Neural cell (in vitro differentiated cells): Measurements from ENCODE around the gene XPR1. TPM values are rescaled to one million over a fixed set of nuclear protein-coding genes. Genes with fewer than 3 reads are reported as not detected.

Source experiments
- H2AFZ ChIP-seq: fragments of 200-600, 300-800 bp; sonication (generic), shearing (Covaris generic); 2 replicates; pipeline ENCODE4 v1.6.0; 2014; ENCODE audit warnings: low read depth, mild to moderate bottlenecking, antibody characterized with exemption, low read length, moderate library complexity
- H3F3A ChIP-seq: fragments of 200-600 bp; shearing (Covaris generic); 2 replicates; pipeline ENCODE4 v1.6.1; 2016; ENCODE audit warnings: mild to moderate bottlenecking, moderate library complexity, mixed read lengths, antibody characterized with exemption, low read length; ENCODE audit not compliant: insufficient read depth, poor library complexity, severe bottlenecking
- H3K27ac ChIP-seq: fragments of 200-600, 300-800 bp; sonication (generic), shearing (Covaris generic); 2 replicates; pipeline ENCODE4 v1.5.1; 2014; ENCODE audit warnings: mild to moderate bottlenecking, low read length, moderate library complexity
- H3K27me3 ChIP-seq: fragments of 300-800, 200-600 bp; sonication (generic), shearing (Covaris generic); 2 replicates; pipeline ENCODE4 v1.6.0; 2014; ENCODE audit warnings: mild to moderate bottlenecking, low read depth, low read length, moderate library complexity; ENCODE audit not compliant: insufficient read depth
- H3K36me3 ChIP-seq: fragments of 300-800, 200-600 bp; sonication (generic), shearing (Covaris generic); 2 replicates; pipeline ENCODE4 v1.5.1; 2014; ENCODE audit warnings: mild to moderate bottlenecking, antibody characterized with exemption, low read length, moderate library complexity; ENCODE audit not compliant: insufficient read depth
- H3K4me2 ChIP-seq: fragments of 300-800, 200-600 bp; sonication (generic), shearing (Covaris generic); 2 replicates; pipeline ENCODE4 v1.6.0; 2014; ENCODE audit warnings: mild to moderate bottlenecking, low read length
- H3K4me3 ChIP-seq: fragments of 300-800, 200-600 bp; sonication (generic), shearing (Covaris generic); 2 replicates; pipeline ENCODE4 v1.5.1; 2014; ENCODE audit warnings: mild to moderate bottlenecking, low read length, moderate library complexity
- H3K79me2 ChIP-seq: fragments of 200-600 bp; shearing (Covaris generic); replicated peaks from 2 replicates; pipeline ENCODE4 v1.6.0; 2014; ENCODE audit warnings: mild to moderate bottlenecking, low read length, moderate library complexity; ENCODE audit not compliant: insufficient read depth
- H3K9ac ChIP-seq: fragments of 300-800, 200-600 bp; sonication (generic), shearing (Covaris generic); 2 replicates; pipeline ENCODE4 v1.6.1; 2016; ENCODE audit warnings: mild to moderate bottlenecking, low read length, mixed read lengths
- H3K9me2 ChIP-seq: fragments of 200-600 bp; shearing (Covaris generic); 2 replicates; pipeline ENCODE4 v1.6.1; 2016; ENCODE audit warnings: mild to moderate bottlenecking, low read length, mixed read lengths; ENCODE audit not compliant: insufficient read depth
- H3K9me3 ChIP-seq: fragments of 200-600, 300-800 bp; sonication (generic), shearing (Covaris generic); 2 replicates; pipeline ENCODE4 v1.6.1; 2016; ENCODE audit warnings: mild to moderate bottlenecking, mixed run types, low read length, moderate library complexity, mixed read lengths
- H4K20me1 ChIP-seq: fragments of 200-600 bp; shearing (Covaris generic); 2 replicates; pipeline ENCODE4 v1.6.1; 2016; ENCODE audit warnings: mild to moderate bottlenecking, mixed run types; ENCODE audit not compliant: insufficient read depth
- CTCF ChIP-seq: fragments of 450-650 bp; IDR thresholded peaks from 2 replicates; pipeline ENCODE4 v1.5.1; 2014; ENCODE audit warnings: antibody characterized with exemption, mild to moderate bottlenecking, moderate library complexity; ENCODE audit not compliant: poor library complexity, severe bottlenecking
- EP300 ChIP-seq: fragments of 450-650 bp; conservative IDR thresholded peaks from 2 replicates; pipeline ENCODE4 v1.6.1; 2014; ENCODE audit warnings: antibody characterized with exemption, mild to moderate bottlenecking, moderate library complexity; ENCODE audit not compliant: poor library complexity, severe bottlenecking
- EZH2 ChIP-seq: fragments of 200-600, 300-800 bp; shearing (Covaris generic), sonication (generic); IDR thresholded peaks from 2 replicates; pipeline ENCODE4 v1.6.1; 2014; ENCODE audit warnings: antibody characterized with exemption, low read length, borderline replicate concordance, mild to moderate bottlenecking; ENCODE audit not compliant: insufficient read depth, poor library complexity, severe bottlenecking
- MXI1 ChIP-seq: fragments of 450-650 bp; conservative IDR thresholded peaks from 2 replicates; pipeline ENCODE4 v1.6.1; 2014; ENCODE audit warnings: antibody characterized with exemption, mild to moderate bottlenecking; ENCODE audit not compliant: poor library complexity, severe bottlenecking
- POLR2AphosphoS5 ChIP-seq: IDR thresholded peaks from 2 replicates; pipeline ENCODE4 v1.6.1; 2012
- RAD21 ChIP-seq: fragments of 450-650 bp; conservative IDR thresholded peaks from 2 replicates; pipeline ENCODE4 v1.6.1; 2014; ENCODE audit warnings: antibody characterized with exemption, mild to moderate bottlenecking, moderate library complexity
- REST ChIP-seq: IDR thresholded peaks from 2 replicates; pipeline ENCODE4 v1.6.1; 2012; ENCODE audit warnings: borderline replicate concordance
- SMC3 ChIP-seq: fragments of 450-650 bp; conservative IDR thresholded peaks from 2 replicates; pipeline ENCODE4 v1.6.1; 2014; ENCODE audit warnings: antibody characterized with exemption, mild to moderate bottlenecking, moderate library complexity; ENCODE audit not compliant: poor library complexity
- TAF1 ChIP-seq: IDR thresholded peaks from 2 replicates; pipeline ENCODE4 v1.6.1; 2012; ENCODE audit warnings: low read depth
- polyA plus RNA-seq: library from polyadenylated mRNA; depleted of rRNA; stranded (reverse); fragments of >200 nt; gene quantifications from 2 replicates; pipeline ENCODE4 v1.2.3, GENCODE V29; 2014

XPR1 gene
- polyA plus RNA-seq, 1 donor from 2014 or later = 185 TPM

DNA sequence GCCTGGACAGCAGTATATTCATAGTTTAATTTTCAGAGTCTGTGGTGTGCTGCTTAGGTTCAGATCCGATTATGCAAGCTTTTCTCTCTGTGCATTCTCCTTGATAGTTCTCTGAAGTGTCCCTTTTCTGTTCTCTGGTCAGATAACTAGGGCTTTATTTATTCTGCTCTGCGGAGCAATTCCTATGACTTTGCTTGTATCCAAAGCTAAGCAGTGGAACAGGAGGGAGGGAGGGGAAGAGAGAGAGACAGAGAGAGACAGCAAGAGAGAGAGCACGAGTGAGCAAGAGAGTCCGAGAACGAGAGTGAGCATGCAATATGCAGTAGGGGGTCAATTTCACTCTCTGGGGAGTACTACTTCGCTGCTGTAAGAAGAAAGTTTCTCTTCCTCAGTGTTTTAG lies 113.3 kb downstream of the XPR1 start:
- no peak for TF ChIP-seq CTCF
- no peak for TF ChIP-seq MXI1
- TF ChIP-seq SMC3 = no peak
- TF ChIP-seq EZH2 = no peak
- no peak for TF ChIP-seq RAD21
- no peak for TF ChIP-seq EP300
- TF ChIP-seq POLR2AphosphoS5 = no peak
- TF ChIP-seq REST = no peak
- TF ChIP-seq TAF1 = no peak
- H3K79me2 ChIP-seq = peaks cover 28% of the 10 kb centered on the region
- H3K9ac ChIP-seq = no peak overlapping the region
- H3F3A ChIP-seq = no peaks in the 10 kb centered on the region
- H4K20me1 ChIP-seq = no peaks in the 10 kb centered on the region
- no peak overlapping the region for H3K27ac ChIP-seq
- H3K9me2 ChIP-seq = no peaks in the 10 kb centered on the region
- H3K4me2 ChIP-seq = no peak overlapping the region
- no peaks in the 10 kb centered on the region for H3K9me3 ChIP-seq
- no peaks in the 10 kb centered on the region for H3K36me3 ChIP-seq
- H2AFZ ChIP-seq = no peak overlapping the region
- no peak overlapping the region for H3K4me3 ChIP-seq
- H3K27me3 ChIP-seq = no peaks in the 10 kb centered on the region

GRCh38 chr1:180751921-180752320 lies 120.1 kb downstream of the XPR1 start:
- no peak overlapping the region for H3K4me2 ChIP-seq
- H3K9ac ChIP-seq = no peak overlapping the region
- TF ChIP-seq RAD21 = no peak
- TF ChIP-seq MXI1 = no peak
- TF ChIP-seq SMC3 = no peak
- no peak for TF ChIP-seq REST
- no peak for TF ChIP-seq EZH2
- no peak for TF ChIP-seq POLR2AphosphoS5
- no peak for TF ChIP-seq TAF1
- no peak for TF ChIP-seq CTCF
- TF ChIP-seq EP300 = no peak

More at GRCh38 chr1:180751921-180752320, 120.1 kb downstream of the XPR1 start:
- no peak overlapping the region for H2AFZ ChIP-seq
- H3K9me3 ChIP-seq = no peaks in the 10 kb centered on the region
- no peaks in the 10 kb centered on the region for H3K27me3 ChIP-seq
- H3K36me3 ChIP-seq = no peaks in the 10 kb centered on the region
- H3K27ac ChIP-seq = no peak overlapping the region
- H4K20me1 ChIP-seq = no peaks in the 10 kb centered on the region
- no peak overlapping the region for H3K4me3 ChIP-seq
- peaks cover 2% of the 10 kb centered on the region for H3F3A ChIP-seq
- H3K9me2 ChIP-seq = no peaks in the 10 kb centered on the region
- H3K79me2 ChIP-seq = peaks cover 6% of the 10 kb centered on the region
